K562 (cell line): ENCODE data around the gene TMEM38B. TPM values are rescaled to one million over a fixed set of nuclear protein-coding genes. Genes with fewer than 3 reads are reported as not detected.

Experiments used
- ATAC-seq: fragments of 200-7000 bp; cut with Tn5 transposase; 3 replicates; pipeline ENCODE4 v1.9.1; 2020; ENCODE audit warnings: moderate library complexity
- BruUV-seq: library from RNA; stranded (reverse); fragments of 400-500 nt; replicated peaks from 2 replicates; lab custom pipeline; 2021; lab: Mats Ljungman, UMichigan
- CTCF ChIA-PET: fragments of 300-600 bp; formaldehyde crosslinking; extraction: SDS; loops from one replicate; lab custom pipeline; 2021; ENCODE audit warnings: low intra/inter-chr PET ratio; lab: Yijun Ruan, JAX
- POLR2A ChIA-PET: fragments of 300-600, 350-650 bp; sonication (Branson Sonifier 250); formaldehyde crosslinking; extraction: SDS; loops from one replicate; lab custom pipeline; 2021; ENCODE audit warnings: antibody characterized with exemption, inconsistent platforms; lab: Yijun Ruan, JAX
- DNase-seq, 4 experiments: peaks; one replicate each; pipeline versions ENCODE4 v3.0.0 to v3.0.0-alpha.2; 2011 to 2018; ENCODE audit warnings: low spot score in 3 of 4, mixed read lengths in 3 of 4; ENCODE audit errors: extremely low read depth in 1 of 4
- FAIRE-seq: peaks from 2 replicates; lab custom pipeline; 2011; peaks lifted over from hg19 to GRCh38; lab: Jason Lieb, UNC
- H2AFZ ChIP-seq: 2 replicates; pipeline ENCODE4 v1.6.0; 2011; ENCODE audit warnings: low read depth, low read length, control low read depth, inconsistent platforms
- H3K27ac ChIP-seq: fragments of 200-600 bp; 3 replicates; pipeline ENCODE4 v1.8.0; 2011; ENCODE audit warnings: low read depth, mild to moderate bottlenecking, control low read depth, inconsistent platforms, low read length, moderate library complexity, mixed read lengths; ENCODE audit errors: extremely low read depth
- H3K27me3 ChIP-seq, 2 experiments: fragments of 300-600 bp in 1 of 2; 2 replicates in 1 of 2; 3 replicates in 1 of 2; pipeline versions ENCODE4 v1.6.0 to v1.8.0; 2011; ENCODE audit warnings: inconsistent platforms in 2 of 2, low read length in 2 of 2, mild to moderate bottlenecking in 1 of 2, mixed read lengths in 1 of 2, moderate library complexity in 1 of 2; ENCODE audit not compliant: control insufficient read depth in 2 of 2, insufficient read depth in 2 of 2
- H3K36me3 ChIP-seq: fragments of 300-600 bp; 3 replicates; pipeline ENCODE4 v1.8.0; 2011; ENCODE audit warnings: mild to moderate bottlenecking, low read length, inconsistent platforms; ENCODE audit not compliant: control insufficient read depth, insufficient read depth
- H3K4me1 ChIP-seq, 2 experiments: fragments of 200-600 bp in 1 of 2; replicated peaks in 1 of 2; 2 replicates in 1 of 2; 3 replicates in 1 of 2; pipeline versions ENCODE4 v1.5.1 to v1.8.0; 2011; ENCODE audit warnings: inconsistent platforms in 2 of 2, low read length in 2 of 2, mild to moderate bottlenecking in 1 of 2, mixed read lengths in 1 of 2, moderate library complexity in 1 of 2; ENCODE audit not compliant: control insufficient read depth in 2 of 2, insufficient read depth in 2 of 2
- H3K4me2 ChIP-seq: 2 replicates; pipeline ENCODE4 v1.6.1; 2011; ENCODE audit warnings: low read length, control low read depth, inconsistent platforms, mixed read lengths; ENCODE audit not compliant: insufficient read depth
- H3K4me3 ChIP-seq: fragments of 200-600 bp; sonication (generic), shearing (Covaris generic); 2 replicates; pipeline ENCODE4 v1.5.1; 2016; ENCODE audit warnings: control low read depth, inconsistent platforms
- H3K79me2 ChIP-seq: fragments of 200-600 bp; 3 replicates; pipeline ENCODE4 v1.8.0; 2011; ENCODE audit warnings: low read length, inconsistent platforms; ENCODE audit not compliant: control insufficient read depth, insufficient read depth
- H3K9ac ChIP-seq, 2 experiments: 2 replicates each; pipeline versions ENCODE4 v1.6.0 to v1.6.1; 2011; ENCODE audit warnings: low read depth in 2 of 2, low read length in 2 of 2, control low read depth in 1 of 2, inconsistent platforms in 1 of 2, mild to moderate bottlenecking in 1 of 2, mixed read lengths in 1 of 2; ENCODE audit not compliant: insufficient read depth in 1 of 2
- H3K9me1 ChIP-seq: one replicate; pipeline ENCODE4 v1.6.0; 2011; ENCODE audit warnings: inconsistent platforms, mild to moderate bottlenecking, low read length, moderate library complexity; ENCODE audit not compliant: control insufficient read depth, insufficient read depth
- H3K9me3 ChIP-seq: replicated peaks from 2 replicates; pipeline ENCODE4 v1.5.1; 2011; ENCODE audit warnings: low read depth, low read length, inconsistent platforms; ENCODE audit not compliant: control insufficient read depth, insufficient read depth
- H4K20me1 ChIP-seq: replicated peaks from 2 replicates; pipeline ENCODE4 v1.6.1; 2011; ENCODE audit warnings: low read length, inconsistent platforms, mixed read lengths; ENCODE audit not compliant: control insufficient read depth, insufficient read depth
- BHLHE40 ChIP-seq: IDR thresholded peaks from 2 replicates; pipeline ENCODE4 v1.6.1; 2011; ENCODE audit warnings: low read length, improper control_type of control experiment
- ZHX1 ChIP-seq: fragments of 150-350 bp; conservative IDR thresholded peaks from 2 replicates; pipeline ENCODE4 v1.6.1; 2014; ENCODE audit warnings: low read length
- WGBS: fragments of 100-300 bp; shearing (Covaris generic); methylation state at CpG from one replicate; pipeline ENCODE4 v1.1.6; 2016; ENCODE audit warnings: low coverage, mixed read lengths; ENCODE audit not compliant: insufficient coverage; ENCODE audit errors: missing lambda C conversion rate; 5-methylcytosine and 5-hydroxymethylcytosine counted together
- in situ Hi-C: fragments of 300-500 bp; cut with MboI; formaldehyde crosslinking; loops from 4 replicates; pipeline ENCODE4 v1.15.0; 2018; ENCODE audit warnings: inconsistent platforms, mixed read lengths
- intact Hi-C: fragments of 100-400 bp; cut with micrococcal nuclease; formaldehyde crosslinking; loops from 2 replicates; pipeline ENCODE4 v1.14.2; 2022
- polyA plus RNA-seq, 8 experiments: library from polyadenylated mRNA; depleted of rRNA in 4 of 8; stranded (reverse) in 5 of 8; unstranded in 3 of 8; fragments of >200 nt; fragmentation: Nextera tagmentation in 2 of 8; fragmentation: Illumina TruSeq in 1 of 8; extraction: Ambion mirVana in 2 of 8; extraction: Trizol in 1 of 8; gene quantifications; 2 replicates each; pipeline versions ENCODE4 v1.2.1 to v1.2.3, GENCODE V29; 2011 to 2014; ENCODE audit warnings: inconsistent platforms in 1 of 8, missing spikeins in 1 of 8
- total RNA-seq, 7 experiments: library from RNA; depleted of rRNA in 6 of 7; stranded (reverse); fragments of >200 nt in 6 of 7; fragmentation: Illumina TruSeq in 2 of 7; extraction: Trizol in 2 of 7; gene quantifications; 2 replicates each; pipeline versions ENCODE4 v1.2.1 to v1.2.3, GENCODE V29; 2011 to 2021; ENCODE audit warnings: low replicate concordance in 1 of 7

Gene TMEM38B
- total and polyA plus RNA-seq, 9 of the 15 experiments (the other 6 are each of a cell fraction or from before 2014, with no cell fraction given): 26.0 to 57.5 (median 38.5) TPM

- no peak for TF ChIP-seq ZHX1
- TF ChIP-seq, all 486 proteins: peak for 118
These were observed 46.6 kb upstream of the TMEM38B start (continued) for GRCh38 chr9:105647595-105648349.

GRCh38 chr9:105651806-105652205, 42.5 kb upstream of the TMEM38B start:
- in situ Hi-C loops: no loop called here

More at GRCh38 chr9:105651806-105652205, 42.5 kb upstream of the TMEM38B start:
- no peak for ATAC-seq
- H4K20me1 ChIP-seq: no peaks in the 10 kb centered on the region
- no peak for TF ChIP-seq BHLHE40
- H3K4me1 ChIP-seq: peaks cover 23 to 29% of the 10 kb centered on the region in 2 experiments
- no peaks in the 10 kb centered on the region for H3K36me3 ChIP-seq
- H3K9me1 ChIP-seq: no peaks in the 10 kb centered on the region
- H3K4me2 ChIP-seq: no peak overlapping the region
- H3K9ac ChIP-seq: no peak overlapping the region
- ChIA-PET CTCF (no interaction called here), POLR2A (interaction anchor here (0.6 to 1.3 kb wide), 3 partner anchors 10 to 63 kb away, joined by 4 to 5 read pairs (median 4); partner anchors contain the start of gene TAL2)
- FAIRE-seq: no peak
- WGBS: 28% methylated on average over 4 of the region's 4 CpGs
- H3K27ac ChIP-seq: no peak overlapping the region
- H2AFZ ChIP-seq: no peak overlapping the region
- intact Hi-C loops: no loop called here
- H3K79me2 ChIP-seq: no peaks in the 10 kb centered on the region
- no peak overlapping the region for H3K4me3 ChIP-seq
- H3K9me3 ChIP-seq: no peaks in the 10 kb centered on the region
- no TSS peak for BruUV-seq
- DNase-seq: no peak
- H3K27me3 ChIP-seq: no peaks in the 10 kb centered on the region
